Measurements from ENCODE around the gene ACTR2.

DNA sequence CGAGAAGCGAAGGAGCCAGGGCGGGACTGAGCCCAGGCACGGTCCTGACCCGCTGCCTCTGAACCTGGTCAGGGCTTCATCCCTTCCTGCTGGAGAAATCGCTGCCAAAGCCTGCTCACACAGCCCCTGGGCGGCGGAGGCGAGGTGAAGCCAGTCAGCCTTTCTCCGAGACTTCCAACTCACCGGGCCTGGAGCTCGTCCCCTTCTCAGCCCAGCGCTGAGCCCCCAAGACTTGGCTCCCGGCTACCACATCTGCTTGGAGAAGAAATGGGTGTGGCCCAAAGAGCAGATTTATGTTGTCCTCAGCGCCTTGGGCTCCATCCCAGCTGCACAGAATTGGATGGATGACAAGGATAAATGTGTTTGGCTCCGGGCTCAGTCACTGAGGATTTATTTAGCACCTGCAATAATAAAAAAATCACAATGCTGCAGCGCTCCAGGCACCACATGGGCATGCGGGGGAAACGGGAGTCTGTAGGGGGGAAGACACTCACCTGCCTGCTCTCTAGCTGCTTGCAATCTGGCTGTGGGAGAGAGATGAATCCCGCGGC, 64.9 kb downstream of the ACTR2 start:
- TF ChIP-seq, protein P1, sequence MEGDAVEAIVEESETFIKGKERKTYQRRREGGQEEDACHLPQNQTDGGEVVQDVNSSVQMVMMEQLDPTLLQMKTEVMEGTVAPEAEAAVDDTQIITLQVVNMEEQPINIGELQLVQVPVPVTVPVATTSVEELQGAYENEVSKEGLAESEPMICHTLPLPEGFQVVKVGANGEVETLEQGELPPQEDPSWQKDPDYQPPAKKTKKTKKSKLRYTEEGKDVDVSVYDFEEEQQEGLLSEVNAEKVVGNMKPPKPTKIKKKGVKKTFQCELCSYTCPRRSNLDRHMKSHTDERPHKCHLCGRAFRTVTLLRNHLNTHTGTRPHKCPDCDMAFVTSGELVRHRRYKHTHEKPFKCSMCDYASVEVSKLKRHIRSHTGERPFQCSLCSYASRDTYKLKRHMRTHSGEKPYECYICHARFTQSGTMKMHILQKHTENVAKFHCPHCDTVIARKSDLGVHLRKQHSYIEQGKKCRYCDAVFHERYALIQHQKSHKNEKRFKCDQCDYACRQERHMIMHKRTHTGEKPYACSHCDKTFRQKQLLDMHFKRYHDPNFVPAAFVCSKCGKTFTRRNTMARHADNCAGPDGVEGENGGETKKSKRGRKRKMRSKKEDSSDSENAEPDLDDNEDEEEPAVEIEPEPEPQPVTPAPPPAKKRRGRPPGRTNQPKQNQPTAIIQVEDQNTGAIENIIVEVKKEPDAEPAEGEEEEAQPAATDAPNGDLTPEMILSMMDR (IDR thresholded peaks at IDR 0.05; ENCODE audit: insufficient read depth, low read length, poor library complexity, severe bottlenecking), result no peak
- TF ChIP-seq EZH2phosphoT487 (conservative IDR thresholded peaks at IDR 0.05; ENCODE audit: low read length), result no peak

Data from SU-DHL-6 (cell line).